Lung (tissue), 12 donors: ENCODE data around the gene PRSS12. TPM values are rescaled to one million over a fixed set of nuclear protein-coding genes. Genes with fewer than 3 reads are reported as not detected.

Source experiments
- ATAC-seq: fragments of 200-7000 bp; cut with Tn5 transposase; one replicate; pipeline ENCODE4 v1.9.1; 2020; ENCODE audit warnings: moderate number of reproducible peaks; ENCODE audit not compliant: insufficient read depth, low FRiP score
- DNase-seq, 3 donors: peaks; one replicate each; pipeline ENCODE4 v3.0.0-alpha.2; 2013 to 2017
- H3K27ac ChIP-seq, 2 donors: one replicate each; pipeline ENCODE4 v1.5.1; 2013; ENCODE audit warnings: mild to moderate bottlenecking in 2 of 2, moderate library complexity in 2 of 2, control low read depth in 1 of 2, inconsistent platforms in 1 of 2, low read depth in 1 of 2, low read length in 1 of 2
- H3K27me3 ChIP-seq, 3 donors: one replicate each; pipeline ENCODE4 v1.5.1; 2013; ENCODE audit warnings: low read length in 2 of 3; ENCODE audit not compliant: control insufficient read depth in 3 of 3, insufficient read depth in 3 of 3
- H3K36me3 ChIP-seq, 4 donors: one replicate each; pipeline ENCODE4 v1.5.1; 2013; ENCODE audit warnings: low read length in 4 of 4, mild to moderate bottlenecking in 1 of 4, moderate library complexity in 1 of 4; ENCODE audit not compliant: control insufficient read depth in 4 of 4, insufficient read depth in 4 of 4
- H3K4me1 ChIP-seq, 5 donors: one replicate each; pipeline ENCODE4 v1.5.1; 2013; ENCODE audit warnings: low read length in 5 of 5, mild to moderate bottlenecking in 2 of 5, moderate library complexity in 1 of 5; ENCODE audit not compliant: control insufficient read depth in 5 of 5, insufficient read depth in 5 of 5
- H3K4me3 ChIP-seq: one replicate; pipeline ENCODE4 v1.5.1; 2013; ENCODE audit warnings: mild to moderate bottlenecking, control low read depth, moderate library complexity
- H3K9ac ChIP-seq, 2 donors: one replicate each; pipeline ENCODE4 v1.5.1; 2013; ENCODE audit warnings: low read length in 2 of 2, control low read depth in 1 of 2; ENCODE audit not compliant: insufficient read depth in 1 of 2
- H3K9me3 ChIP-seq, 4 donors: one replicate each; pipeline ENCODE4 v1.5.1; 2013; ENCODE audit warnings: low read length in 3 of 4, mild to moderate bottlenecking in 1 of 4, moderate library complexity in 1 of 4; ENCODE audit not compliant: control insufficient read depth in 4 of 4, insufficient read depth in 3 of 4
- WGBS, 2 donors: extraction: QIAGEN DNeasy Blood & Tissue Kit; methylation state at CpG; one replicate each; pipeline ENCODE4 v1.1.7; 2013; 5-methylcytosine and 5-hydroxymethylcytosine counted together
- polyA plus RNA-seq, 2 donors: library from polyadenylated mRNA; stranded (reverse); fragments of 200-250 nt; gene quantifications; one replicate each; pipeline ENCODE4 v1.2.1, GENCODE V29; 2013
- total RNA-seq, 2 donors: library from RNA; depleted of rRNA in 1 of 2; stranded (reverse); fragments of >200 nt in 1 of 2; gene quantifications; one replicate each; pipeline ENCODE4 v1.2.1, GENCODE V29; 2014 to 2021
- TF ChIP-seq, protein P1 (sequence below): IDR thresholded peaks from 2 replicates; pipeline ENCODE4 v1.5.1; 2012; ENCODE audit warnings: mild to moderate bottlenecking; ENCODE audit errors: control extremely low read depth, extremely low read depth
- donor health status: control.
- donor health status: control.
- donor health status: Bipolar disorder and iron deficiency.
- donor health status: healthy.
- donor health status: DM: yes; HTN: yes; CAD: no.

PRSS12 gene
- total and polyA plus RNA-seq, 4 donors, result 2.9 to 55.0 (median 8.2) TPM

DNA sequence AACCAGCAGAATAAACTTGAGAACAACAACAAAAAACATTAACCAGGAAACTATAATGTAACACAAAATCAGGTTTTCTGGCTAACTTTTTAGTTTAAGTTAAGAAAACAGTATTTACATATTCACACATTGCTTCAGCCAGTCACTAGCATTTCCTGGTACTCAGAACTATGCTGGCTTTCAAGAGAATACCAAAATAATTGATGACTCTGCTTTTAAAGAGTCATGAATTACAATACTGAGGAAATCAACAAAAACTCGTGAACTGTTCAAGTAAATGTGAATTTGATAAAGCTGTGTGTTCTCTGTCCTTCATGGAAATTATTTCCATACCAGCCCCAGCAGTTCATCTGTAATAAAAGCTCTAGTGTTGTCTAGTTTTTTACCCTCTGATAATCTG is 27.4 kb downstream of the PRSS12 start:
- no peak for ATAC-seq
- Histone ChIP-seq H3K9ac (no peak overlapping the region), H3K9me3 (no peaks in the 10 kb centered on the region), H3K27me3 (no peaks in the 10 kb centered on the region), H3K27ac (no peak overlapping the region), H3K4me3 (no peak overlapping the region), H3K36me3 (peaks cover 0 to 5% (median 0%) of the 10 kb centered on the region in 4 donors), H3K4me1 (peaks cover 0 to 35% (median 0%) of the 10 kb centered on the region in 5 donors)
- DNase-seq, result peak in 2 of 3 donors; percentile 46 to 51
- TF ChIP-seq, protein P1, sequence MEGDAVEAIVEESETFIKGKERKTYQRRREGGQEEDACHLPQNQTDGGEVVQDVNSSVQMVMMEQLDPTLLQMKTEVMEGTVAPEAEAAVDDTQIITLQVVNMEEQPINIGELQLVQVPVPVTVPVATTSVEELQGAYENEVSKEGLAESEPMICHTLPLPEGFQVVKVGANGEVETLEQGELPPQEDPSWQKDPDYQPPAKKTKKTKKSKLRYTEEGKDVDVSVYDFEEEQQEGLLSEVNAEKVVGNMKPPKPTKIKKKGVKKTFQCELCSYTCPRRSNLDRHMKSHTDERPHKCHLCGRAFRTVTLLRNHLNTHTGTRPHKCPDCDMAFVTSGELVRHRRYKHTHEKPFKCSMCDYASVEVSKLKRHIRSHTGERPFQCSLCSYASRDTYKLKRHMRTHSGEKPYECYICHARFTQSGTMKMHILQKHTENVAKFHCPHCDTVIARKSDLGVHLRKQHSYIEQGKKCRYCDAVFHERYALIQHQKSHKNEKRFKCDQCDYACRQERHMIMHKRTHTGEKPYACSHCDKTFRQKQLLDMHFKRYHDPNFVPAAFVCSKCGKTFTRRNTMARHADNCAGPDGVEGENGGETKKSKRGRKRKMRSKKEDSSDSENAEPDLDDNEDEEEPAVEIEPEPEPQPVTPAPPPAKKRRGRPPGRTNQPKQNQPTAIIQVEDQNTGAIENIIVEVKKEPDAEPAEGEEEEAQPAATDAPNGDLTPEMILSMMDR, result no peak
- WGBS, 2 donors, result 46 to 62% methylated on average over 1 of the region's 1 CpG

DNA sequence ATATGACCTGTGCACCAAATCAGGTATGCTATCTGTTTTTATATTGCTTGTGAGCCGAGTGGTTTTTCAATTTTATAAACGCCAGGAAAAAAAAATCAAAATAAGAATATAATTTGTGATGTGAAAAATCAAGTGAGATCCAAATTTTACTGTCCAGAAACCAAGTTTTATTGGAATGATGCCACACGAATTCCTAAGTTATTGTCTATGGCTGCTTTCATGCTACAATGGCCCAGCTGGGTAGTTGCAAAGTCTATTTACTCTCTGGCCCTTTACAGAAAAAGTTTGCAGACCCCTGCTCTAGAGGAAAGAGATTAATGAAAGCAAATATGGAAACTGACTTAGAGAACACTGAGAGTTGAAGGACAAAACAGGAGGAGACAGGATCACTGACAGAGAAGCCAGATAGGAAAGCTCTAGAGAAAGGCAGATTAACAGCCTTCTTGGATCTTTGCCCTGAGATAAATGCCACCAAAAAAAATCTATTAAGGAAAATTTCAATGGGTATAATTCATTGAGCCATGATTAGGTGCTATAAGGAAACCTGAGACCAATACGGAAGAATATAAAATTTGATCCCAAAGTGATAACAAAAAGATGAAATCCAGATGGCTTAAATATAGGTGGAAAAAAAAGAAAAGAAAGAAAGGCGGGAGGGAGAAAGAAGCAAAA is 29.8 kb downstream of the PRSS12 start:
- no peak overlapping the region for H3K4me3 ChIP-seq
- H3K9me3 ChIP-seq, result no peaks in the 10 kb centered on the region
- TF ChIP-seq, protein P1, result no peak
- no peaks in the 10 kb centered on the region for H3K27me3 ChIP-seq
- ATAC-seq (no peak), DNase-seq (peak in 2 of 3 donors; percentile 76 to 79)
- no peaks in the 10 kb centered on the region for H3K36me3 ChIP-seq
- WGBS, 2 donors, result 71 to 81% methylated on average over 5 of the region's 5 CpGs
- H3K27ac ChIP-seq, result no peak overlapping the region
- no peak overlapping the region for H3K9ac ChIP-seq
- peaks cover 0 to 29% (median 0%) of the 10 kb centered on the region in 5 donors for H3K4me1 ChIP-seq

GRCh38 chr4:118318931-118319330 is 33.9 kb downstream of the PRSS12 start:
- Histone ChIP-seq H3K27me3 (no peaks in the 10 kb centered on the region), H3K36me3 (peaks cover 0 to 3% (median 0%) of the 10 kb centered on the region in 4 donors), H3K27ac (no peak overlapping the region), H3K4me1 (peaks cover 0 to 16% (median 0%) of the 10 kb centered on the region in 5 donors), H3K4me3 (no peak overlapping the region), H3K9ac (no peak overlapping the region), H3K9me3 (no peaks in the 10 kb centered on the region)
- 78 to 80% methylated on average over 1 of the region's 1 CpG for WGBS, 2 donors
- TF ChIP-seq, protein P1, result no peak
- DNase-seq (no peak), ATAC-seq (no peak)

DNA sequence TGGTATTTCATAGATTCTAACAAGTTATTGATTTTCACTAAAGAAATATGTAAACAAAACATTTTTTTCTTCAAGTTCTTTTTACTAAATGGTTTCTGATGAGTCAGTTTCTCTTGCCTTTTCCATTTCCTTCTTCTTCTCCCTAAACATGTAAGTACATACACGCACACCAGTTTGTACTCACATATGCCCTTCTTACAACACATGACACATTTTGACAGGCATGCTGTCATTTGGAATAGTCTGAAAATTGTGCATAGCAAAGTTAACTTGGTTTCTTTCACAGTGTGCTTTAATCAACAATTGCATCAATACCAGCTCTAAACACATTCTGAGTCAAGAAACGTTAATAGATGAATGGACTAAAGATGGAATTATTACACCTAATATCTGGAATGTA is 35.1 kb downstream of the PRSS12 start:
- ATAC-seq (no peak), DNase-seq (no peak)
- Histone ChIP-seq H3K9me3 (no peaks in the 10 kb centered on the region), H3K27me3 (no peaks in the 10 kb centered on the region), H3K4me1 (peaks cover 0 to 7% (median 0%) of the 10 kb centered on the region in 5 donors), H3K9ac (no peak overlapping the region), H3K36me3 (peaks cover 0 to 4% (median 2%) of the 10 kb centered on the region in 4 donors), H3K27ac (no peak overlapping the region), H3K4me3 (no peak overlapping the region)
- WGBS, 2 donors, result 83 to 86% methylated on average over 2 of the region's 2 CpGs
- TF ChIP-seq, protein P1, result no peak
